Fibroblast of pulmonary artery (primary cell): ENCODE measurements around the gene DENND6B.
A peak's percentile ranks its signal among the peaks of the same experiment; 100 is the strongest.

ENCODE experiments used
- DNase-seq: peaks from one replicate; pipeline ENCODE4 v3.0.0-alpha.2; 2010; ENCODE audit warnings: low read depth
- H3K4me3 ChIP-seq: replicated peaks from 2 replicates; pipeline ENCODE4 v1.5.1; 2011; ENCODE audit warnings: low read depth, mild to moderate bottlenecking, control low read depth, low read length, moderate library complexity
- TF ChIP-seq, protein P1 (sequence below): IDR thresholded peaks from 2 replicates; pipeline ENCODE4 v1.5.1; 2011; ENCODE audit warnings: mild to moderate bottlenecking, control low read depth, low read length, inconsistent platforms; ENCODE audit errors: missing control alignments

Gene DENND6B

DNA sequence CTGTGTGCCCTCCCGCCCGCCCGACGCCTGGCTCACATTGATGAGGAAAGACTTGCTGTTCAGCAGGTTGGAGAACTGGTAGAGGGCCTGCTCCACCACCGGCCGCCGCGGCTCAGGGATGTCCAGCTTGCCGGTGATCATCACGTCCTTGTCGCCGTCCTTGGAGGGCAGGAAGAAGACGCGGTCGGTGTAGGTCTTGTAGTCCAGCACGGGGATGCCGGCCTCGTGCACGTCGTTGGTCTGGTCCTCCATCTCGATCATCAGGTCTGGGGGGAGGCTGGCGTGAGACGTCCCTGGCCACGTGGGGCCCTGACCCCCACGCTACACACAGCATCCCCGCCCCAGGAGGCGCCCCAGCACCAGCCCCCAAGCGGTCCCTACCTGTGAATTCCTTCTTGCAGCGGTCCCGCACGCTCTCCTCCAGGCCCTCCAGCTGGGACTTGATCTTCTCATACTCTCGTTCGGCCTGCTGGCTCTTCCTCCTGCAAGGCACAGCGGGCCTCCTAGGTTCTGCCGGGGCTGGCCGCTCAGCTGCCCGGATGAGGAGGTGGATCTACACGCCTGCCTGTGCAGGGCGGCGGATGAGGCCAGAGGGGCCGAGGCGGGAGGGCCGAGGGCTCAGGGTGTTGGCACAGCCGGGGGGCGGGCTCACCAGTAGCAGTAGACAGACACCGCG is 46.0 kb downstream of the DENND6B start:
- H3K4me3 ChIP-seq: no peak overlapping the region
- no peak for DNase-seq
- TF ChIP-seq, protein P1, sequence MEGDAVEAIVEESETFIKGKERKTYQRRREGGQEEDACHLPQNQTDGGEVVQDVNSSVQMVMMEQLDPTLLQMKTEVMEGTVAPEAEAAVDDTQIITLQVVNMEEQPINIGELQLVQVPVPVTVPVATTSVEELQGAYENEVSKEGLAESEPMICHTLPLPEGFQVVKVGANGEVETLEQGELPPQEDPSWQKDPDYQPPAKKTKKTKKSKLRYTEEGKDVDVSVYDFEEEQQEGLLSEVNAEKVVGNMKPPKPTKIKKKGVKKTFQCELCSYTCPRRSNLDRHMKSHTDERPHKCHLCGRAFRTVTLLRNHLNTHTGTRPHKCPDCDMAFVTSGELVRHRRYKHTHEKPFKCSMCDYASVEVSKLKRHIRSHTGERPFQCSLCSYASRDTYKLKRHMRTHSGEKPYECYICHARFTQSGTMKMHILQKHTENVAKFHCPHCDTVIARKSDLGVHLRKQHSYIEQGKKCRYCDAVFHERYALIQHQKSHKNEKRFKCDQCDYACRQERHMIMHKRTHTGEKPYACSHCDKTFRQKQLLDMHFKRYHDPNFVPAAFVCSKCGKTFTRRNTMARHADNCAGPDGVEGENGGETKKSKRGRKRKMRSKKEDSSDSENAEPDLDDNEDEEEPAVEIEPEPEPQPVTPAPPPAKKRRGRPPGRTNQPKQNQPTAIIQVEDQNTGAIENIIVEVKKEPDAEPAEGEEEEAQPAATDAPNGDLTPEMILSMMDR: no peak

DNA sequence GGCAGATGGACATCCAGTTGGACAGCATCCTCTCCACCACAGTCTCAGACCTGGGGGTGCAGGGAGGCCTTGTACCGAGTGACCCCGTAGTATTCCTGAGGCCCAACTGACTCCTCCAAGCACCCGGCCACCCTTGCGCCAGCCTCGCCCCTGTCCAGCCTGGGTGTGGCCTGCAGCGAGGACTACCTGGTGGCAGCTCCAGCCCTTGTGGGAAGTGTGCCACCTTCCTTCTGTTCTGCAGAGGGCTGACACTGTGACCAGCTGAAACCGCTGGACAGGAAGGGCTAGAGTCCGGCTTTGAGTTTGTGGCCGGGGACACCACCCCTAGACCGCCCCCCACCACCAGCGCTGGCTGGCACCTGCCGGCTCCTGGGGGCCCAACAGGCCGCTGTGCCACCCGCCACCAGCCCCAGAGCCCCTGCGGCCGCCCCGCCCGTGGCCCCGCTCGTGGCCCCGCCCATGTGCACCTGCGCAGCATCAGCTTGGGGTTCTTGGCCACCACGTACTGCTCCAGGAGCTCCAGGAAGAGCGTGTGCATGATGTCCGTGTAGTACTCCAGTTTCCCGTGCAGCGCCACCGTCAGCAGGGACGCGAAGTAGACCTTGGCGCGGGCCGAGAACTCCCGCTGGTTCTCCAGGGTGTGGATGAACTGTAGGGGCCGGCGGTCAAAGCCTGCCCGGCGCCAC is 46.6 kb downstream of the DENND6B start:
- H3K4me3 ChIP-seq: no peak overlapping the region
- TF ChIP-seq, protein P1: no peak
- no peak for DNase-seq

DNA sequence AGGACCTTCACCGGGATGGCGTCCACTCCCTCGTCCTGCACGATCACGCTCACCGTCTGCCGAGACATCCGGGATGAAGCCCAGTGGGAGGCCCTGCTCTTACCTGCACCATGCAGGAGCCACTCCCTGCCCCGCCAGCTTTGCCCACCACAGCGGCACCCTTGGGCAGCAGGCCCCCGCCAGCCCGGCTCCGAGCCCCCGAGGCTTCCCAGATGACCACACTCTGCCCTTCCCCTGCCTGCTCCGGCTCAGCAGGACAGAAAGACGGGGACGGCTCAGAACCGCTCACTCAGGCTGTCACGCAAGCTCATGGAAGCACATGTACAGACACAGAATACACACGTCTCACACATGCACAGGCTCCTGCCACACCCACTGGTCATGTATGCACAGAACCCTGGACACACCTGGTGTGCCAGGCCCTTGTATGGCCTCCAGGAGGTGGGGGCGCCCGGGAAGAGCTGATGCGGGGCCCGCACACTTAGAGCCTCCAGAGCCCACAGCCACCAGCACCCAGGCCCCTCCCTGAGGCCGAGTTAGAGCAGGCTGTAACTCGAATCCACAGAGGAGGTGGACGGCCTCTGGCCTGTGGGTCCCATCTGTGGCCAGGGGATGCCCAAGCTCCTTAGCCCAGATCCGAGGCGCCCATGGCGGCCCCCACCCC is 47.7 kb downstream of the DENND6B start:
- TF ChIP-seq, protein P1: no peak
- H3K4me3 ChIP-seq: no peak overlapping the region
- DNase-seq: no peak

DNA sequence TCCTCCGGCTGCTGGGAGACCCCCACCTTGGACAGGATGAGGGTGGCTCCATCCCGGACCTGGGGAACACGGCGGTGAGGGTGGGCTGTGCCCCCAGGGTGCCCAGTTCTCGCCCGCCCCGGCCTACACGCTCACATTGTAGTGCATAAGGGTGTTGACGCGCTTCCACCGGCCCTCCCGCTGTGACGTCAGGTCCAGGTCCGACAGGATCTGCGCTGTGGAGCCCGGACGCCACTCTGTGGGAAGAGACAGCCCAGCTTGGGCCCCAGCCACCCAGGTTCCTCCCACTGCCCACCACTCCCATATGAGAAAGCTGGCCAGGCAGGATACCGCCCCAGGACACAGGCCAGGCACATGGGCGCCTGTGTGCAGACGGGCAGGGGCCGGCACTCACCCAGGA is 48.4 kb downstream of the DENND6B start:
- no peak overlapping the region for H3K4me3 ChIP-seq
- no peak for DNase-seq
- TF ChIP-seq, protein P1: no peak

DNA sequence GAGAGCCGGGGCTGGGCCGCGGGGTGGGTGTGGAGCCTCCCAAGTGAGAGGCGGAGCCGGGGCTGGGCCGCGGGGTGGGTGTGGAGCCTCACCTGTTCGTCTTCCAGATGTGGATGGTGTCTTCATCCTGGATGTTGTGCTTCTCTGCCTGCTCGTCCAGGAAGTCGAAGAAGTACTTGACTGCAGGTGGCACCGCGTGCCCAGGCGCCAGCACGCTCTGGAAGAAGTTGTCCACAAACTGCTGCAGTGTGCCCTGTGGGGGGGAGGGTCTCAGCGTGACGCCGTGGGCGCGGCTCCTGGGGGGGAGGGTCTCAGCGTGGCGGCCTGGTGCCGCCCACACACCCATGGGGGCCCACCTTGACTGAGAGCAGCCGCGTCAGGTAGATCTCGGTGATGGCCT is 49.1 kb downstream of the DENND6B start:
- TF ChIP-seq, protein P1: no peak
- DNase-seq: no peak
- no peak overlapping the region for H3K4me3 ChIP-seq

DNA sequence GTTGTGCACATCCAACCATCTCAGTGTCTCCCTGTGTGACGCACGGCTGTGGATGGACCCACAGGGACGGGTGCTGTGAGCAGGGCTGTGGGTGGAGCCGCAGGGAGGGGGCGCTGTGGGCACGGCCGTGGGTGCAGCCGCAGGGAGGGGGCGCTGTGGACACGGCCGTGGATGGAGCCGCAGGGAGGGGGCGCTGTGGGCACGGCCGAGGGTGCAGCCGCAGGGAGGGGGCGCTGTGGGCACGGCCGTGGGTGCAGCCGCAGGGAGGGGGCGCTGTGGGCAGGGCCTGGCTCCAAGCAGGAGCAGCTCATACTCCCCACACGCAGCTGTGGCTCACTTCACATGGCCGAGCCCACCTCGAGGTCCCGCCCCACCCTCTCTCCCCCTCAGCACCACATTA is 50.7 kb downstream of the DENND6B start:
- no peak overlapping the region for H3K4me3 ChIP-seq
- TF ChIP-seq, protein P1: no peak
- DNase-seq: peak; percentile 67
